ENCODE results near the gene NAT8L.

Gene NAT8L

DNA sequence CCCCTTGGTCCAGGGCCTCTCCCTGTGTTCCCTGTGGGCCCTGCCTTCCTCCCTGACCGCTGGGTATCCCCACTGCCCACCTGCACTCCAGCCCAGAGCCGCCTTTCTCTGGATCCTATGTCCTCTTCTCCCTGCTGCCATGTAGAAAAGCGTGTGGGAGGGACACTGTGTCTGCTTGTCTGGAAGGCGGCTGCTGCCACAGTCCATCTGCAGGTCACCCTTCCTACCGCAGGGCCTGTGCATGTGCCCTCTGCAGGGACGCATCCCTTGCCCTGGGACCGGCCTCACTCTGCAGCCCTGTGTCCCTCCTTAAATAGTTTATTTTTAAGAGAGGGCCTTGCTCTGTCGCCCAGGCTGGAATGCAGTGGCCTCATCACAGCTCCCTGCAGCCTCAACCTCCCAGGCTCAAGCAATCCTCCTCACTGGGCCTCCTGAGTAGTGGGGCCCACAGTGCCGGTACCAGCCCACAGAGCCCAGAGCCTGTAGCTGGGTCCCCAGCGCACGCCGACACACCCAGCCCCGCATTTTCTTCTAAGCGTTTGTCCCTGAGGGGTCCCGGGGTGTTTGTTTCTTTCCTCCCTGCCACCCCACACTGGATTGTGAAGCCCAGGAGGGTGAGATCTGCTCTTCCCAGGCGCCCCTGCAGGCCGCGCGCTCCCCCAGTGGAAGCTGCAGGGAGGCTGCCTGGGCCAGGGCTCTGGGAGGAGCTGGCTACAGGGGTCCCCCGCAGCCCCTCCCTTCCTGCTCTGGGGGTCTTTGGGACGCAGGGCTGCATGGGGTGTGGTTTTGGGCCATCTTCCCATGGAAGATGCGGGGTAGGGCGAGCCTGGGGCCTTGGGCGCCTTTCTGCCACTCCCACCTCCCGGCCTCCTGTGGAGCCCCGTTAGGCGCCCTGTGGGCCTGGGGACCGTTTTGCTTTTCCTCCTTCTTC is 12.8 kb upstream of the NAT8L start:
- no peak for DNase-seq

DNA sequence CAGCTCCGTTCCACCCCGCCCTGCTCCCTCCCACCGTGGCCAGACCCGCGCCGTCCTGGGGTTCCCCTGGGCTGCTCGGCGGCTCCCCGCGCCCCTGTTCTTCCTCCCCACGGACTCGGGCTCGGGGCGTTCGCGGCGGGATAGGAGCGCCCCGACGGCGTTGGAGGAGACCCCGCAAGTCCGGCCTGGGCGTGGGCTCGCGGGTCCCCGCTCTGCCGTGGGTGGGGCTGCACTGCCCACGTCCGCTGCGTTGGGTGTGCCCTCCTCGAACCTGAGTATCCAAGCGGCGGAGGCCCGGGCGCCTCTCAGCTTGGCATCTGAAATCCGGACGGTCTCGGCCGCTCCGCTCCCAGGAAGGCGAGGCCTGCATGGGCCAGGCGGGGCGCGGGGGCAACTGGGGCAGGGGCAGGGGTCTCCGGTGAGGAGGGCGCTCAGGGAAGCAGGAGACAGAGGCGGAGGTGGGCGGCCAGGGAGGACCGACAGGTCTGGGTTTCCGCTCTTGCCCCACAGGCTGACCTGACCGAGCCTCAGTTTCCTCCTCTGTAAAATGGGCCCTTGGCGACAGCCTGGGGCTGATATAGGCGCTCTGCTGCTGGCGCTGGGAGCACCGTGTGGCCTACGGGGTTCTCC is 12.0 kb upstream of the NAT8L start:
- DNase-seq = no peak

DNA sequence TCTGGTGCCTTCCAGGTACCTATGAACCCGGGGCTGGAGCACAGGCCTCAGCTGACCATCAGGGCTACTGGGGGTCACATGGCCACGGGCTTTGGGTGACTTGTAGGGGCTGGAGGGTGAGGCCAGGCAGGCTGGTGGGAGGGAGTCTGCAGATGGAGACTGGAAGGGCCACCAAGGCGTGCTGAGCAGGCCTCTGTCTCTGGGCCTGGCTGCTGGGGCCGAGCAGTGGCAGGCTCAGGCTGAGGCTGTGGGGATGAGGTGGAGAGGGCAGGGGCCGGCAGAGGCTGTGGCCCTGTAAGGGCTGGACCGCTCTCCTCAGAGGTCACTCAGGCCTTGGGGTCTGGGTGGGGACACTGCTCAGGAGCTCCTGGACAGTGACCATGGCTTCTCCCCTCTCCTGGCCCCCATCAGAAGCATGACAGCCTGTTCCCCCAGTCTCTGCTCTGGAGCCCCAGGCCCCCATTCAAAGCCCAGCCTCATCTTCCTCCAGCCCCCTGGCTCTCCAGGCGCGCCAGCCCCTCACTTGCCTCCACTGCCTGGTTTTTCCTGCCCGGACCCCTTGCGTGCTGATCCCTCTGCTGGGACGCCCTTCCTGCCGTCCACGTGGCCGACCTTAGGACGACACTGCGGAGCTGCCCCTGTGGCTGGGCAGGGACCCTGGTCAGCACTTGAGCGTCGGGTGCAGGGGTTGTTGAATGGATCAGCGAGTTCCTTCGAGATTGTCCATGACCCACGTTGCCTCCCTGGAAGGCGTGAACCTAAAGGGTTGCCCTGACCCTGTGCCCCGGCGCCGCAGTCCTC is 11.1 kb upstream of the NAT8L start:
- DNase-seq = no peak

DNA sequence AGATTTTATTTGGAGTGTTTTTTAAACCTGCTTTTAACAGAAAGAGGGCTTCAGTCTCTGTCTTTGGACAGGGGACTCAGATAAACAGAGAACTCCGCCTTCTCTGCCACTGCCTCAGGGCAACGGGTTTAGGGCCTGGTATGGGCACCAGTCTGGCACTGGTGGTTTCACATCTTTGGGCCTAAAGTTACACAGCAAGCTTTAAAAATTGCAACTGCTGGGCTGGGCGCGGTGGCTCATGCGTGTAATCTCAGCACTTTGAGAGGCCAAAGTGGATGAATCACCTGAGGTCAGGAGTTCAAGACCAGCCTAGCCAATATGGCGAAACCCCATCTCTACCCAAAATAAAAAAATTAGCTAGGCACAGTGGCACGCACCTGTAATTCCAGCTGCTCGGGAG is 10.3 kb upstream of the NAT8L start:
- DNase-seq = no peak

DNA sequence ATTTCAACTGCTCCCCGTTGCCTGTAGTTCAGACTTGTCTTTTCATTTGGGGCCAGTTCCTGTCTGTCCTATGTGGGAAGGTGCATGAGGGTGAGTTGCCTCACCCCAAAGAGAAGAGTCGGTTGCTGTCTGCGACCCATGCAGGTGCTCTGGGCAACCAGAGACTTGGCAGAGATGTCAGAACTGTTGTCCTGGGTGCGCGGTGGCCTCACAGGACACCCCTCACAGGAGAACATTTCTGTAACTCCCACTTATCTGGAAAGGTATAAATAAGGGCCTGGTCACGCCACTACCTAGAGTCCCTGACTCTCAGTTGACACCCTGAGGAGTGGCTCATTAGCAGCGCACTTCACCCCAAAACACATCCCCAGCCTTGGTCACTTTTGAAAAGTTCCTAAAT is 9.7 kb upstream of the NAT8L start:
- DNase-seq = no peak

DNA sequence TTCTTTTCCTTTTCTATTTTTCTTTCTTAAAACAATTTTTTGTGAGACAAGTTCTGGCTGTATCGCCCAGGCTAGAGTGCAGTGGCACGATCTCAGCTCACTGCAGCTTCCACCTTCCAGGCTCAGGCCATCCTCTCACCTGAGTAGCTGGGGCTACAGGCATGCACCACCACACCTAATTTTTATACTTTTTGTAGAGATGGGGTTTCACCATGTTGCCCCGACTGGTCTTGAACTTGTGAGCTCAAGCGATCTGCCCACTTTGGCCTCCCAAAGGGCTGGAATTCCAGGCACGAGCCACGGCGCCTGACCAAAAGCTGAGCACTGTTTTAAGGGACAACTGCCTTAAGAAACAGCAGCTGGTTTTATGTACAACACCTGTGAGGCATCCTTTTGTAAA is 9.3 kb upstream of the NAT8L start:
- no peak for DNase-seq

DNA sequence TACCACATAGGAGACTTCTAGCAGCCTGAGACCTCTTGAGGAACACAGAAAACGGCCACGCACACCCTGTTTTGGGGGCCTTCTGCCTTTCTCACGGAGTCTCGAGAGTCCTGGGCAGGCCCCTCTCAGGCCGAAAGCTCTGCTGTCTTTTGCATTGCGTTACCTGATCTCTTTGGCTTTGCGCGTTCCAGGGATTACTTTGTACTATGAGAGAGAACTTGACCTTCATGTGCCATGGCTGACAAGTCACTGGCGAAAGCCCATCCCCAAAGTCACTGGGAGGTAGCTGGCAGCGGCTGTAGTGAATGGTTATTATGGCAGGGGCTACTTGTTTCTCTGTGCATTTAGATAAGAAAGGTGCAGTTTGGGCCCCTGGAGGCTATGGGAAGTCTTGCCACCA is 8.0 kb upstream of the NAT8L start:
- DNase-seq = peak in 1 of 2 experiments; percentile 4

DNA sequence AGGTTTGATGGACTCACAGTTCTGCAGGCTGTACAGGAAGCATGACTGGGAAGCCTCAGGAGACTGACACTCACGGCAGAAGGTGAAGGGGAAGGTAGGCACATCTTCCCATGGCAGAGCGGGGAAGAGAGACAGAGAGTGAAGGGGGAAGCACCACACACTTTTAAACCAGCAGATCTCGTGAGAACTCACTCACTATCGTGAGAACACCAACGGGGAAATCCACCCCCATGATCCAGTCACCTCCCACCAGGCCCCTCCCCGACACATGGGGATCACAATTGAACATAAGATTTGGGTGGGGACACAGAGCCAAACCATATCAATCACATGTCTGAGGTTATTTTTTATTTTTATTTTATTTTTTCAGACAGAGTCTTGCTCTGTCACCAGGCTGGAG is 4.9 kb upstream of the NAT8L start:
- DNase-seq = no peak

DNA sequence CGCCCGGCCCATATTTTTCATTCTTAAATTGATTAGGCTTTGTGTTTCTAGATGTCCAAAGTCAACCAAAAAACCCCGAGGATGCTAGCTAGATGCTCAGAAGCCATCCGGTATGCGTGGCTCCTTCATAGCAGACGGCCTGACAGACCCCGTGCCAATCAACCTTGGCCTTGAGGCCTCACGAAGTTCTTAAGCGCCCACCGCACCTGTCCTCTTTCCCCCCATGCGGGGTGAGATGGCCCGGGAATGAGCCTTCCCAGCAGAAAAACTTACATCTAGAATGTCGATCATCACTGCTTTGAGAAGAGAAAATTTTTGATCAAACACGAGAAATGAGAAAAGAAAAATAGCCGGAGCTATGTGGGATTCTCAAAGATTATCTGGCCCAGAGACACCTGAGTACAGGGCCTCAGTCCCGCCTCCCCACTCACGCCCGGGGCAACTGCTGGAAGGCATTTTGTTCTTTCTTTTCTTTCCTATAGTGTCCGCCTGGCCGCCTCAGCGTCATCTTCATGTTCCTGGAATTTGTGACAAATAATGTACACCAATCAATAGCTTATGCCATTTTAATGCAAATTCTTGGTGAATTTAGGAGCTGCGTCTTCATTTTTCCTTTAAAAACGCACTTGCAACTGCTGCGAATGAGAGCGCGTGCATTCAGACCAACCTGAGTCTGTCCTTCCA is 1.6 kb upstream of the NAT8L start:
- no peak for DNase-seq

DNA sequence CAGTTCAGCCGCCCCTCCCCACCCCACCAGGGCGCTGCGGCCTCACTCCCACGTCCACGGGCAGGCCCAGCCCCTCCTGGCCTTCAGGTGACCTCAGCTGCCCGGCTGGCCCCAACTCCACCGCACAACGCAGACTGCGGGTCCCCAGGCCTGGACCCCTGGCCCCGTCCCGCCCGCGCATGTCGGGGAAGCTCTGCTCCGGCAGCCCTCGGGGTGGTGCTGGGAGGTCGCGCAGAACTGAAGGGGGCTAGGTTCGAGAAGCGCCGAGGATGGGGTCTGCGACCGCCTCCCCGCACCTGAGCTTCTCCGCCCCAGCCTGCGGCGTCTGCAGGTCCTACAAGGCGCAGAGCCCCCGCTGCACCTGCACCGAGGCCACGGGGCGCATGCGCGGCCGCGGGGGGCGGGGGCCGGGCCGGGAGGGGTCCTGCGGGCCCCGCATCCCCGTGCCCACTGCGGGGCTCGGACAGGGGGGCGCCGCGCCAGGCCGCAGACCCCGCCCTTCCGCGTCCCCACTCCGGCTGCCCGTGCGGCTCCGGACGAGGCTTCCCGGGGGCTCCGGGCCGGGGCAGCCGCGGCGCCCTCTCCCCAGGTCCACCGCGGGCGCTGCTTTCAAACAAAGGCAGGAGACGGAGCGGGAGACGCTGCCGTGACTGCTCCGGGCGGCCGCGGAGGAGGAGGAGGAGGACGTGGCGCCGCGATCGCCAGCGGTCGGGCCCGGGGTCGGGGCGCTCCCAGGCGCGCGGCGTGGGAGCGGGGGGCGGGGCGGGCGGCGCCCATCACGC is 672 bp upstream of the NAT8L start:
- DNase-seq = no peak

DNA sequence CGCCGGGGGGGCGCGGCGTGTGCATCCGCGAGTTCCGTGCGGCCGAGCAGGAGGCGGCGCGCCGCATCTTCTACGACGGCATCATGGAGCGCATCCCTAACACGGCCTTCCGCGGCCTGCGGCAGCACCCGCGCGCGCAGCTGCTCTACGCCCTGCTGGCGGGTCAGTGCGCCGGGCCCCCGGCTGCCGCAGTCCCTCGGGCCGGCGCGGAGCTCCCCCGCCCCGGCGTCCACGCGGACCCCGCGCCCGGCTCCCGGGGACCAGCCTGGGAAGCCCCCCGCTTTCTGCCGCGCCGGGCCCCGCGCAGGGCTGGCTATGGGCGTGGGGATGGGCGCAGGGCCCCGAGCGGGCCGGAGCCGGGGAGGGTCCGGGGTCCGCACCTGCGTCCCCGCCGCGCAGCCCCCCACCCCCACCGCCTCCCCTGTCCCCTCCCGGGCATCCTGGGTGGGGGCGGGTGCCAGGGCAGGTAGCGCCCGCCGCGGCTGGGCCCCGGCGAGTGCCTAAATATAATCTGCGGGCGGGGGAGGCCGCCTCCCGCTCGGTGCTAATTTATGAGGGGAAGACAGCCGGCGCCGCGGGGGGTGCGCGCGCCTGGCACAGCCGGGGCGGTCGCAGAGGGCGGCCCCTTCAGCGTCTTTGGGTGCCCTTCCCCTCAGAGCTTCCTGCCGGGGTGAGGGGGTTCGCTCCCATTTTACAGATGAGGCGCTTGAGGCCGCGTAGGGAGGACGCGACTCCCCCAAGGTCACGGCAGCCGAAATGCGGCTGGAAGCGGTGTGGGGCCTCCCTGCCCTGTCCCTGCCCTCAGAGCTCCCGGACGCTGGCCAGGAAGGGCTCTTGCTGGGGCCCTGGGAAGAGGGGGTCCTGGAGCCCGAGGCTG is 837 bp downstream of the NAT8L start:
- no peak for DNase-seq

DNA sequence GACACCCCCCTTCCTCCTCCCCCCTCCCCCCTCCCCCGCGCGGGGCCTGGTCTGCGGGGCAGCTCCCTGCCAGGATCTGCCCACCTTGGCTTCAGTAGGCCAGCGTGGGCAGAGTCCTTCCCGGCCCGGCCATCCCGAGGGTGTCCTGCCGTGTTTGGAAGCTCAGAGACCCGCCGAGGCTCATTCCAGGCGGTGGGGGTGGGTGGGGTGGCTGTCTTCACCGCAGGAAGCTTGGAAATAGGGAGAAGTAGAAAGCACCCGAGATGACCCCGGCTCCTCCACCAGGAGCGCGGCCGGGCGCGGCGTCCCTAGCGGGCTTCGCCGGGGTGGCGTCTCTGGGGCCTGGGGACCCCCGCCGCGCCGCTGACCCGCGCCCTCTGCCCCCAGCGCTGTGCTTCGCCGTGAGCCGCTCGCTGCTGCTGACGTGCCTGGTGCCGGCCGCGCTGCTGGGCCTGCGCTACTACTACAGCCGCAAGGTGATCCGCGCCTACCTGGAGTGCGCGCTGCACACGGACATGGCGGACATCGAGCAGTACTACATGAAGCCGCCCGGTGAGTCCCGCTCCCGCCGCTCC is 1.6 kb downstream of the NAT8L start:
- DNase-seq = no peak

DNA sequence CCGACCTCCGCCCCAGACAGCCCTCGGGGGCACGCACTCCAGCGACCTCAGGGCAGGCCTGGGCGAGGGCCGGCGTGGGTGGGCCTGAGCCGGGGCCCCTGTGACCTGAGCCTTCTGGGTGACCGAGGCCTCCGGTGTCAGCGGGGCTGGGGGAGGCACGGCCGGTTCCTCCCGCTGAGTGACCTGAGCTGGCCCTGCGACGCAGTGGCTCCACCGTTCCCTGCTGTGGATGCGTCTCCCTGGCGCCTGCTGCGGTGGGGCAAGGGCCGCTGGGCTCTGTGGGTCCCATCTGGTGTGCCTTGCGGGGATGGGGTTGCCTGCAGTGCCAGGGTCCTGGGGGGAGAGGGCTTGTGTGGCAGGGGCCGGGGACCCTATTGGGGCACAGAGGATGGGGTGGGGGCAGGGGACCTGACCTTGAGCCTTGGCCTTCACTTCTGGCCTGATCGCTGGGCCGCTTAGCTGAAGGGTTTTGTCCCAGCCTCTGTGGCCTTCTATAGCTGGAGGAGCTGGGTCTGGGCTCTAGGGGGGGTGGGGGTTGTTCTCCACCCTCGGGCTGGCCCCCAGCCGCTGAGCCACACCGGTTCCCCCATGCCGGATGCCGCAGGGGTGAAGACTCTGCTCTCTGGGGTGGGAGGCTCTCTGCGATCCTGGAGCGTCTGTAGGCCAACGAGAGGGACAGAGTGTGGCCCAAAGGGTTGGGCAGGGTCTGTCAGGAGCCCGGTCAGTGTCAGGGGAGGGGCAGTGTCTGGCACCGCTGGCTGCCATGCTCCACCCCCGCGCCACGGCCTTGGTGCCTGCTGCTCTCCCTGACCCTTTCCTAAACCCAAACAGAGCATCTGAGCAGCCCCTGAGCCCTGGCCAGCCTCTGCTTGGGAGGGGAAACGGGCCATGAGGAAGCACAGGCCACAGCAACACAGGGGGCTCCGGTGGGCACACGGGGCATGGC is 2.3 kb downstream of the NAT8L start:
- no peak for DNase-seq

DNA sequence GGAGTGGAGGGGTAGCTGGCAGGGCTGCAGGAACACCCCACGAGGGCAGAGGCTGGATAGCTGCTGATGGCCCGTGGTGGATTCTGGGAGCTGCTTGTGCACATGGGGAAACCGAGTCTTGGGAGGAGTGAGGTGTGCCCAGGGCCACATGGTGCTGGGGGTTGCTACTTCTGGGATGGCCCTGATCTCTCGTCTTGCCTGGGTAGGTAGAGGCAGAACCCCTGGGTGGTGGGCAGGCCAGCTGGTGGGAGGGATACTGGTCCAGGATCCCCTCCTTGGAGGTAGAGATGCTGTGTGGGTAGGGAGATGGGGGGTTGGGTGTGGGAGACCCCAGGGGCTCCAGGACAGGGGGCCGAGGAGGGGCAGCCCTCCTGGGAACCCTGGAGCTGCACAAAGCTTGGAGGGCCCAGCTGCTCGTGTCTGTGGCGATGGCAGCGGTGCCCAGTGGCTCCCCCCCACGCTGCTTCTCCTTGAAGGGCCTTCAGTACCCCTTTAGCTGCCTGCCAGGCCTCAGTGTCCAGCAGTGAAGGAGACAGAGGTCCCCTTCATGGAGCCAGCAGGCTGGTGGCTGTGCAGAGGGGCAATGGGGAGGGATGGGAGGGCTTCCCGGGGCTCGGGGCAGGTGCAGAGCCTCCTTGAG is 3.2 kb downstream of the NAT8L start:
- no peak for DNase-seq

DNA sequence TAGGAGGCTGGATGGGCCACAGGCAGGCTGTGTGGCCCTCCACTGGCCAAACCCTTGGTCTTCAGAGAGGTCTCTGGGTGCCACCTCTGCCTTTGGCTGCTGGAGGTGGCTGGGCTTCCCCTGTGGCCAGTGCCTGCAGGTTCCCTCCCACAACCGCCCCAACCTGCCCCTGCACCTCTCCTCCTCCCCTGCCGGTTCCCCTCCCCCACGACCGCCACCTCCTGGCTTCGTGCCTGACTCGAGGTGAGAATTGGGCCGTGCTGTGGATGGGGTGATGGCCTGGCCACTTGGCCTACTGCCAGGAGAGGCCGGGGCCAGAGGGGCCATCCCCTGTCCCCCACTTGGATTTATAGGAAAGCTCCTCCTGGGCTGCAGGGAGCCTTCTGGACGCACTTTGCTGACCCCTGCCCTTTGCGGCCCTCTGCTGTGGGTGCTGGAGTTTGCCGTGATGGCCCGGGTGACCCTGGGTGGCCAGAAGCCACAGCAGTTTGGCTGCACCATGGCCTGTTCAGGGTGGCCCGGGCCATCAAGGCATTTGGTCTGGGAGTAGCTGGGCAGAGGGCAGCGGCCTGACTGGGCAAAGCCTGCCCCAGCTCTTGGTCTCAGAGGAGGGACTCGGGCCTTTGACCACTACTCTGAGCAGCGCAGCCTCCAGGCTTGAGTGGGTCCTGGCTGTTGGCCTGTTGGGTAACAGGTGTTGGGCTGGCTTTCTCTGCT is 3.8 kb downstream of the NAT8L start:
- no peak for DNase-seq

DNA sequence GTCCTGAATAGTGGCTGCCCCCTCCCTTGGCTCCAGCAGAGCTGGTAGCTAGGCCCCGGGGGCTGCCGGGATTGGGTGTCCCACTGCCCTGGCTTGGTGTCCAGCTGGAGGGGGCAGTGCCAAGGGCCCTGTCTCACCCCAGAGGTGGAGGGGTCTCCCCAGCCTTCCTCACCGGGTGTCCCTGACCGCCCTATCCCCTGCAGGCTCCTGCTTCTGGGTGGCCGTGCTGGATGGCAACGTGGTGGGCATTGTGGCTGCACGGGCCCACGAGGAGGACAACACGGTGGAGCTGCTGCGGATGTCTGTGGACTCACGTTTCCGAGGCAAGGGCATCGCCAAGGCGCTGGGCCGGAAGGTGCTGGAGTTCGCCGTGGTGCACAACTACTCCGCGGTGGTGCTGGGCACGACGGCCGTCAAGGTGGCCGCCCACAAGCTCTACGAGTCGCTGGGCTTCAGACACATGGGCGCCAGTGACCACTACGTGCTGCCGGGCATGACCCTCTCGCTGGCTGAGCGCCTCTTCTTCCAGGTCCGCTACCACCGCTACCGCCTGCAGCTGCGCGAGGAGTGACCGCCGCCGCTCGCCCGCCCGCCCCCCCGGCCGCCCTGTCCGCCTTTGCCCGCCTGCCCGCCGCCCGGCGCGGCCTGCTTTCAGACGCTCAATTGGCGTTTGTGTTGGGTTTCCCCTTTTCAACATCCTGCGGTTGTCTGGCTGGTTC is 4.6 kb downstream of the NAT8L start:
- no peak for DNase-seq

DNA sequence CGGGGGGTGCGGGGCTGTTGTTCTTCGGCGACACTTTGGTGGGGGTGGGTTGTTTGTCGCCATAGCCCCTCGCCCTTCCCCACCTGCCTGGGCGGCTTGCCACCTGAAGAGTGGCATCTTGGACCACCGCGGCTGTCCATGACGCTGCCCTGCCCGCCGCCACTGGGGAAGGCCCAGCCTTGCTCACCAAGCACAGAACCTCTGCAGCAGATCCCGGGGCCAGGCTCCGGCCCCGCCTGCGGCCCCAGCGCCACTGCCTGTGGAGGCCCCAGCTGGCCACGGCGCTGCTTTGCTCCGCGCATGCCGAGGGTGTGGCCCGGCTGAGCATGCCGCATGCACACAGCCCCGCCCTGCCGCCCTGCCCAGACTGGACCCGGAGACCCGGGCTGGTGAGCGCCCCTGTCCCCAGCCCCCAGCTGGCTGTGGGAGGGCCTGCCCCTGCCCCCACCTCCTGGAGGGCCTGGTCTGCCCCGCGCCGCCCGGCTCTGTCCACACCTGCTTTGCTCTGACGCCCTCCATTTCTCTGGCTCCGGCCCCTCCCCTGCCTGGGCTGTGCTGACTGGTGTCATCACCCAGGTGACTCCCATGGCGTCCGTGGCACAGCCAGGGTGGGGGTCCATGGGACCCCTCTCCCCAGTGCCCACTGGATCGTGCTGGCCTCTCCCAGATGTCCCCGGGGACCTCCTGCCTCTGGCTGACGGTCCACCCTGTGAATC is 5.3 kb downstream of the NAT8L start:
- DNase-seq = no peak
